DMS114 treated with DMSO at 0.1 percent for 48 hours (cell line): ENCODE measurements around the gene NPY.
"Not testable (repeated sequence)": the region's sequence is repeated elsewhere in the genome, so short reads cannot be mapped to it uniquely, and the experiment has no call there.

Experiments used
- DNase-seq: peaks from one replicate; lab custom pipeline; 2025; ENCODE audit not compliant: unreplicated experiment; lab: John Stamatoyannopoulos, UW

The NPY gene

GRCh38 chr7:24283897-24284698 is at the start of gene NPY:
NPY (plus strand) TSS chr7:24284190; CDS start chr7:24285241, 1,051 bp downstream.
- DNase-seq = no peak

- DNase-seq = no peak
These were observed 44.7 kb upstream of the NPY start for GRCh38 chr7:24239260-24239659.

GRCh38 chr7:24241206-24241605 is 42.8 kb upstream of the NPY start:
- DNase-seq = no peak

- DNase-seq = no peak
These were observed 39.4 kb upstream of the NPY start for GRCh38 chr7:24244554-24244953.

- no peak for DNase-seq
These were observed 38.6 kb upstream of the NPY start for GRCh38 chr7:24245362-24245761.

GRCh38 chr7:24249266-24249665 is 34.7 kb upstream of the NPY start:
- no peak for DNase-seq

- DNase-seq = no peak
These were observed 32.4 kb upstream of the NPY start for GRCh38 chr7:24251568-24251967.

GRCh38 chr7:24255139-24255538 is 28.9 kb upstream of the NPY start:
- no peak for DNase-seq

- not testable (repeated sequence) for DNase-seq
These were observed 25.7 kb upstream of the NPY start for GRCh38 chr7:24258324-24258723.

- no peak for DNase-seq
These were observed 12.1 kb upstream of the NPY start for GRCh38 chr7:24271938-24272337.

GRCh38 chr7:24279512-24279911 is 4.5 kb upstream of the NPY start:
- no peak for DNase-seq

- DNase-seq = no peak
These were observed 465 bp upstream of the NPY start for GRCh38 chr7:24283554-24283896.

GRCh38 chr7:24284699-24285506 is 913 bp downstream of the NPY start:
- no peak for DNase-seq

GRCh38 chr7:24290004-24290641 is 6.1 kb downstream of the NPY start:
- DNase-seq = peak; percentile 75

GRCh38 chr7:24291271-24291670 is 7.3 kb downstream of the NPY start:
- DNase-seq = no peak

- DNase-seq = no peak
These were observed 13.4 kb downstream of the NPY start for GRCh38 chr7:24297362-24297761.

- DNase-seq = no peak
These were observed 14.7 kb downstream of the NPY start for GRCh38 chr7:24298696-24299095.

- no peak for DNase-seq
These were observed 15.2 kb downstream of the NPY start for GRCh38 chr7:24299192-24299591.

- no peak for DNase-seq
These were observed 17.7 kb downstream of the NPY start for GRCh38 chr7:24301703-24302102.

- DNase-seq = no peak
These were observed 20.6 kb downstream of the NPY start for GRCh38 chr7:24304494-24305095.

GRCh38 chr7:24307326-24307725 is 23.3 kb downstream of the NPY start:
- DNase-seq = no peak
